Inflammatory macrophage (primary cell): Measurements from ENCODE around the gene RNF40.
A peak's percentile ranks its signal among the peaks of the same experiment; 100 is the strongest.
"Not testable (repeated sequence)": the region's sequence is repeated elsewhere in the genome, so short reads cannot be mapped to it uniquely, and the experiment has no call there.

ENCODE experiments used
- DNase-seq, 2 donors: peaks; one replicate each; pipeline ENCODE4 v3.0.0-alpha.2; 2020 to 2022

RNF40 gene

GRCh38 chr16:30783280-30784109 is 21.4 kb downstream of the RNF40 start:
- DNase-seq = no peak

GRCh38 chr16:30784215-30784614 is 22.1 kb downstream of the RNF40 start:
- DNase-seq = no peak

DNA sequence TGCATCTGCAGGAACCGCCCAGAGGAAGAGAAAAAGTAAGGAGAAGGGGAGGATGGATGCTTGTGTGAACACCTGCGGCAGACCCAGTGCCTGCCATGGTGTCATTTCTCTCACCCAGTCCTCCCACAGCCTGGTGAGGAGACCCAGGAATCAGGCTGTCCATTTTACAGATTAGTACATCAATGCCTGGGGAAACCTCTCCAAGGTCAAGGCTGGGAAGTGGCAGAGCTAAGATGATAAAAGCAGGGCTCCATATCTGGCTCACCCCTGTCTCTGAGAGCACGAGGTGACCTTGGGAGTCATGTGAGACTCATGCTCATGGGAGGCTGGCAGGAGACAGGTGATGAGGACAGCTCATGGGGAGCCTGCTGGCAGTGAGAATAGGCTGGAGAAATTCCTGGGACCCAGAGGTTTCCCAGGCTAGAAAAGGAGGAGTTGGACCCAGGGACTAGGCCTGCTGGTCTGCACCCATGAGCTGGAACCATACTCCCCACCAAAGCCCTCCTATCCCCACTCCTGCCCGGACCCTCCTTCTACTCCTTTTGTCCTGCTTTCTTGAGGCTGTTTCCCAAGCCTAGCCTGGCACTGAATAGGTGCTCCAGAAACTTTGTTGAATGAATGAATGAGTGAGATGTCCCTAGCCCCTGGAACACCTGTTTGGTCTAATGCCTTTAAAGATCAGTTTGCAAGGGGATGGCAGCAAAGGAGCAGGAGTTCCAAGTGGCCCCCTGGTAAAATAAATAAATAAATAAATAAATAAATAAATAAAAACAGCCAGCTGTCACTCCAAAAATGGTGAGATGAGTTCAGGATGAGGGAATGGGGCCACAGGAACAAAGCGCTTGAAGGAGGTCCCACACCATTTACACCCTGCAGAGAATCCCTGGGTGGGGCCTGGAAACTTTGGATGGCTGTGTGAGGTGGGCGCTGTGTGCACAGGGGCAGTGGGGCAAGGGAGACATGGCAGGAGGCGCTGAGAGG is 23.3 kb downstream of the RNF40 start:
- DNase-seq = no peak

GRCh38 chr16:30786115-30786935 is 24.2 kb downstream of the RNF40 start:
- DNase-seq = peak; percentile 28 to 47

DNA sequence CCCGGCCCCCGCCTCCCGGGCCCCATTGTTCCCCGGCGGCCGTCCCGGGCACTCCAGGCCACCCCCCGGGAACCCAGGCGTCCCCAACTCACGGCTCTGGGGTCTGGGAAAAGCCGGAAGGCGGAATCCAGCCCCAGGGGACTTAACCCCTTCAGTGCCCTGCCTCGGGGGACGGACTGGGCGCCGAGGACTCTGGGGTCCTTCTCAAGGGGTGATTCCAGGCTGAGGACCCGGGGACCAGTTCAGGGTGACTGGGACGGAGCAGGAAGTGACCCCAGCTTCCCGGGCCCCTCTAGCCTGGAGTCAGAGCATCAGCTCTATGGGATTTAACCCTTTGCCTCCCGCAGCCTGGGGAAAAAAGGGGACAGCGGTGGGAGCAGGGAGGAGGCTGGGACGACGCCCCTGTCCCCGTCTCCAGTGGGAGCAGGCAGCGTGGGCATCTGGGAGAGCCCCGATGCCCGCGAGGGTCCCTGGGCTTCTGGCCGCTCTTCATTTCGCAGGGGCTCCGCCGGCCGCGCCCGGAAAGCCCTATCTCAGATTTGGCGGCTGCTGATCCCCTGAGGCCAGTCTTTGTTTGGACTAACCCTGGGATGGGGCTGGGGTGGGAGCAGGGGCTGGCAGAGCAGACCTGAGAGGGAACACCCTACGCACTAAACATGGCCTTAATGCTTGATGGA is 25.0 kb downstream of the RNF40 start, which contains the start of gene ZNF629:
ZNF629 (minus strand) TSS at position 270 of the 677 bp plus-strand sequence. CDS start 2,723 bp downstream, outside the sequence.
- peak; percentile 50 to 52 for DNase-seq

- DNase-seq = peak; percentile 22 to 23
These were observed 25.7 kb downstream of the RNF40 start for GRCh38 chr16:30787613-30788378.

GRCh38 chr16:30793508-30794069 is 31.5 kb downstream of the RNF40 start:
- no peak for DNase-seq

DNA sequence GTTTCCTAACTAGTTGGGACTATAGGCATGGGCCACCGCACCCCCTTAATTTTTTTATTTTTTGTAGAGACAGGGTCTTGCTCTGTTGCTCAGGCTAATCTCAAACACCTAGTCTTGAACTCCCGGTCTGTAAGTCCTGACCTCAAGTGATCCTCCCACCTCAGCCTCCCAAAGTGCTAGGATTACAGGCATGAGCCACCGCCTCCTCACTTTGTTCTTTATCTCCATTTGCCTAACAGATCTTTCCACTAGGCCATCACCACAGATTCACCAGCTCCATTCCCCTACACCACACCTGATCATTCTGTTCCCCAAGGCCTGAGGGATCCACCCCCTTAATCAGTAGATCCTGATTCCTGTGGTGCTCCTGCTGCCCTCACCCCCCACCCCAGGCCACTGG is 32.5 kb downstream of the RNF40 start:
- no peak for DNase-seq

- no peak for DNase-seq
These were observed 35.7 kb downstream of the RNF40 start for GRCh38 chr16:30797670-30798309.

- peak; percentile 37 to 57 for DNase-seq
These were observed 40.8 kb downstream of the RNF40 start for GRCh38 chr16:30802936-30803335.

GRCh38 chr16:30805056-30805369 is 42.9 kb downstream of the RNF40 start:
- no peak for DNase-seq

- peak; percentile 67 to 82 for DNase-seq
These were observed 43.4 kb downstream of the RNF40 start for GRCh38 chr16:30805370-30806169.

- peak; percentile 50 to 88 for DNase-seq
These were observed 46.0 kb downstream of the RNF40 start for GRCh38 chr16:30808146-30808545.

- DNase-seq = not testable (repeated sequence)
These were observed 46.8 kb downstream of the RNF40 start for GRCh38 chr16:30808890-30809426.

GRCh38 chr16:30809675-30810074 is 47.6 kb downstream of the RNF40 start:
- not testable (repeated sequence) for DNase-seq

- peak; percentile 30 to 39 for DNase-seq
These were observed 51.7 kb downstream of the RNF40 start for GRCh38 chr16:30813821-30814189.

GRCh38 chr16:30816769-30817168 is 54.6 kb downstream of the RNF40 start:
- DNase-seq = no peak

DNA sequence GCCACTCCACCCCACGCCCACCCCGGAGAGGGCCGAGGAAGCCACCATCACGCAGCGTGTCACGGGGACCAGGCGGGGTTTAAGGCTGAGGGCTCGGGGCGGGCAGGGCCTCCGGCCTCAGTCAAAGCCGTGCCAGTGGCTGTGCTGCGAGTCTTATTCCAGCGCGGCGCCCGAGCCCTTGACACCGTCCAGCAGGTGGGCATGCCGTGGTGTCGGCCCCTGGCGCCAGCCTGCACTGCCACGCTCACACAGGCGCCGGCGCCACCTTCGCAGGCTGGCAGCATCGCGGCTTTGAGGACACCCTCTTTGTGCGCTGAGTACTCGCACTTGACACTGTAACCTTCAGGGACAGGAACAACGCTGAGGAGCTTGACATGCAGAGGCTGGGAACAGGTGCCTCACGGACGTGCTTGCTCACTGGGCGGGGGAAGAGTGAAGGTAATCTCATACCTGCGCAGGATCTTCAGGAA is 58.9 kb downstream of the RNF40 start:
- no peak for DNase-seq

DNA sequence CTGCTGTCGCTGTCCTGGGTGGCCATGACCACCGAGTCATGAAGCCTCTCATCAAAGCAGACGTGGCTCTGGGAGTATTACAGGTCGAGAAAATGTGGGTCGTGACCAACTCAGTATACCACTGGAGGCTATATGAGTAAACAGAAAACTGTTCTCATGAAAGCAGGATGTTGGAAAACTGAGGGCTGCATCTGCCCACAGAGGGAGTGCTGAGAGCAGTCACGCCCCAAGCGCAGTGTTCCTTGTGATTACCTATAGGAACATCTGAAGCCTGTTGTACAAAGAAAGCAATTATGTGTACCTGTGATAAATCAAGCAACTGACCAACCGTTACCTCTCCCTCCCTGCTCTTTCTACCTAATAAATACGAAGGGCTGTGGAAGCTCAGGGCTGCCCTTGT is 59.3 kb downstream of the RNF40 start:
- DNase-seq = not testable (repeated sequence)
